HepG2 (cell line): Measurements from ENCODE around the gene TNFSF8. TPM values are rescaled to one million over a fixed set of nuclear protein-coding genes. Genes with fewer than 3 reads are reported as not detected.

Experiments used
- SOX5 ChIP-seq: IDR thresholded peaks from 2 replicates; pipeline ENCODE4 v1.6.1; 2016; ENCODE audit warnings: borderline replicate concordance
- SRSF1 ChIP-seq: fragments of 200-400 bp; formaldehyde crosslinking; optimal IDR thresholded peaks from 2 replicates; pipeline ENCODE3; 2017; ENCODE audit warnings: mild to moderate bottlenecking, low read depth, low read length, moderate library complexity
- ZBTB7A ChIP-seq: sonication (generic); formaldehyde crosslinking; IDR thresholded peaks from 2 replicates; pipeline ENCODE4 v1.8.0; 2022; ENCODE audit warnings: mild to moderate bottlenecking, missing genetic modification reagents
- ZNF512B ChIP-seq: sonication (generic); formaldehyde crosslinking; IDR thresholded peaks from 2 replicates; pipeline ENCODE4 v1.5.1; 2020; ENCODE audit warnings: missing genetic modification reagents, mild to moderate bottlenecking, borderline replicate concordance
- polyA plus RNA-seq, 8 experiments: library from polyadenylated mRNA; depleted of rRNA in 3 of 8; stranded (reverse) in 7 of 8; unstranded in 1 of 8; fragments of >200 nt; fragmentation: Illumina TruSeq in 4 of 8; extraction: Trizol in 4 of 8; gene quantifications; 2 replicates each; pipeline versions ENCODE4 v1.2.1 to v1.2.3, GENCODE V29; 2011 to 2016; ENCODE audit warnings: low read depth in 4 of 8, missing spikeins in 1 of 8, mixed read lengths in 1 of 8; ENCODE audit not compliant: insufficient read depth in 1 of 8
- total RNA-seq, 5 experiments: library from RNA; depleted of rRNA; stranded (reverse); fragments of >200 nt; fragmentation: Illumina TruSeq; extraction: Trizol; gene quantifications; 2 replicates each; pipeline ENCODE4 v1.2.3, GENCODE V29; 2016; ENCODE audit warnings: low read depth in 1 of 5
- TF ChIP-seq, protein P1 (sequence below), 2 experiments: fragments of 450-650 bp in 1 of 2; sonication (generic) in 1 of 2; formaldehyde crosslinking in 1 of 2; IDR thresholded peaks; 2 replicates each; pipeline versions ENCODE4 v1.6.1 to v1.8.0; 2016 to 2022; ENCODE audit warnings: antibody characterized with exemption in 1 of 2, mild to moderate bottlenecking in 1 of 2, missing genetic modification reagents in 1 of 2

Gene TNFSF8
- total and polyA plus RNA-seq, 2 of the 13 experiments (the other 11 are each of a cell fraction or from before 2014, with no cell fraction given): not detected

GRCh38 chr9:114869845-114870244, 60.5 kb downstream of the TNFSF8 start (continued):
- TF ChIP-seq, protein P1, sequence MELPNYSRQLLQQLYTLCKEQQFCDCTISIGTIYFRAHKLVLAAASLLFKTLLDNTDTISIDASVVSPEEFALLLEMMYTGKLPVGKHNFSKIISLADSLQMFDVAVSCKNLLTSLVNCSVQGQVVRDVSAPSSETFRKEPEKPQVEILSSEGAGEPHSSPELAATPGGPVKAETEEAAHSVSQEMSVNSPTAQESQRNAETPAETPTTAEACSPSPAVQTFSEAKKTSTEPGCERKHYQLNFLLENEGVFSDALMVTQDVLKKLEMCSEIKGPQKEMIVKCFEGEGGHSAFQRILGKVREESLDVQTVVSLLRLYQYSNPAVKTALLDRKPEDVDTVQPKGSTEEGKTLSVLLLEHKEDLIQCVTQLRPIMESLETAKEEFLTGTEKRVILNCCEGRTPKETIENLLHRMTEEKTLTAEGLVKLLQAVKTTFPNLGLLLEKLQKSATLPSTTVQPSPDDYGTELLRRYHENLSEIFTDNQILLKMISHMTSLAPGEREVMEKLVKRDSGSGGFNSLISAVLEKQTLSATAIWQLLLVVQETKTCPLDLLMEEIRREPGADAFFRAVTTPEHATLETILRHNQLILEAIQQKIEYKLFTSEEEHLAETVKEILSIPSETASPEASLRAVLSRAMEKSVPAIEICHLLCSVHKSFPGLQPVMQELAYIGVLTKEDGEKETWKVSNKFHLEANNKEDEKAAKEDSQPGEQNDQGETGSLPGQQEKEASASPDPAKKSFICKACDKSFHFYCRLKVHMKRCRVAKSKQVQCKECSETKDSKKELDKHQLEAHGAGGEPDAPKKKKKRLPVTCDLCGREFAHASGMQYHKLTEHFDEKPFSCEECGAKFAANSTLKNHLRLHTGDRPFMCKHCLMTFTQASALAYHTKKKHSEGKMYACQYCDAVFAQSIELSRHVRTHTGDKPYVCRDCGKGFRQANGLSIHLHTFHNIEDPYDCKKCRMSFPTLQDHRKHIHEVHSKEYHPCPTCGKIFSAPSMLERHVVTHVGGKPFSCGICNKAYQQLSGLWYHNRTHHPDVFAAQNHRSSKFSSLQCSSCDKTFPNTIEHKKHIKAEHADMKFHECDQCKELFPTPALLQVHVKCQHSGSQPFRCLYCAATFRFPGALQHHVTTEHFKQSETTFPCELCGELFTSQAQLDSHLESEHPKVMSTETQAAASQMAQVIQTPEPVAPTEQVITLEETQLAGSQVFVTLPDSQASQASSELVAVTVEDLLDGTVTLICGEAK (IDR thresholded peaks at IDR 0.05): no peak
- TF ChIP-seq, protein P1 (CRISPR knock-in tag; IDR thresholded peaks at IDR 0.05): no peak
- peak; percentile 21; the same call in 1 of the 2 replicates for TF ChIP-seq SOX5 (CRISPR knock-in tag)
- no peak for TF ChIP-seq ZBTB7A (CRISPR knock-in tag)
- no peak for TF ChIP-seq SRSF1
- no peak for TF ChIP-seq ZNF512B (CRISPR knock-in tag)
